Gastrocnemius medialis (tissue), 4 donors: ENCODE data around the gene WSCD1. TPM values are rescaled to one million over a fixed set of nuclear protein-coding genes. Genes with fewer than 3 reads are reported as not detected.

ENCODE experiments used
- ATAC-seq, 2 donors: fragments of 150-250 bp; one replicate each; pipeline ENCODE4 v1.9.1; 2016
- DNase-seq, 2 donors: peaks; one replicate each; pipeline ENCODE4 v3.0.0-alpha.2; 2019
- H3K27ac ChIP-seq, 4 donors: fragments of 200-600 bp; sonication (generic); 1 replicate in 1 of 4; 2 replicates in 3 of 4; pipeline ENCODE4 v1.5.1; 2016 to 2018; ENCODE audit warnings: mild to moderate bottlenecking in 2 of 4, moderate library complexity in 1 of 4
- H3K27me3 ChIP-seq, 3 donors: fragments of 200-600 bp; sonication (generic) in 2 of 3; 1 replicate in 1 of 3; 2 replicates in 2 of 3; pipeline versions ENCODE4 v1.5.1 to v1.6.0; 2016 to 2019; ENCODE audit warnings: mild to moderate bottlenecking in 1 of 3, moderate library complexity in 1 of 3
- H3K36me3 ChIP-seq, 2 donors: fragments of 200-600 bp; sonication (generic) in 1 of 2; one replicate each; pipeline ENCODE4 v1.5.1; 2017 to 2018
- H3K4me1 ChIP-seq, 2 donors: fragments of 200-600 bp; sonication (generic) in 1 of 2; one replicate each; pipeline ENCODE4 v1.5.1; 2016 to 2017; ENCODE audit warnings: mild to moderate bottlenecking in 2 of 2
- H3K4me3 ChIP-seq, 4 donors: fragments of 200-600 bp; sonication (generic) in 3 of 4; 1 replicate in 1 of 4; 2 replicates in 3 of 4; pipeline ENCODE4 v1.5.1; 2016 to 2019; ENCODE audit warnings: mild to moderate bottlenecking in 2 of 4
- H3K9me3 ChIP-seq, 3 donors: fragments of 200-600 bp; sonication (generic) in 2 of 3; 1 replicate in 1 of 3; 2 replicates in 2 of 3; pipeline ENCODE4 v1.5.1; 2016 to 2019
- CTCF ChIP-seq, 5 experiments: fragments of 450-650 bp in 3 of 5; fragments of 200-600 bp in 2 of 5; sonication (generic) in 2 of 5; IDR thresholded peaks in 4 of 5; conservative IDR thresholded peaks in 1 of 5; 1 replicate in 4 of 5; 2 replicates in 1 of 5; pipeline ENCODE4 v1.5.1; 2016 to 2019; ENCODE audit warnings: antibody characterized with exemption in 5 of 5, mild to moderate bottlenecking in 3 of 5, moderate library complexity in 3 of 5
- POLR2A ChIP-seq, 2 donors: fragments of 450-650 bp; IDR thresholded peaks; one replicate each; pipeline ENCODE4 v1.6.1; 2017; ENCODE audit warnings: antibody characterized with exemption in 2 of 2, mild to moderate bottlenecking in 2 of 2, moderate library complexity in 2 of 2
- in situ Hi-C, 4 donors: fragments of 200-750 bp; cut with MboI; loops; one replicate each; pipeline versions ENCODE4 v1.15.0 to v1.8.0; 2017; ENCODE audit warnings: low sequenced_read_pairs in 4 of 4
- intact Hi-C: fragments of 100-400 bp; cut with DNase I; formaldehyde crosslinking; loops from one replicate; pipeline ENCODE4 v1.15.1; 2023; ENCODE audit warnings: low total_unique reads
- total RNA-seq, 4 donors: library from RNA; depleted of rRNA; stranded (reverse); fragments of >200 nt; gene quantifications; one replicate each; pipeline versions ENCODE4 v1.1.0 to v1.2.3, GENCODE V29; 2016

WSCD1 gene
- total RNA-seq, 4 donors from 2014 or later: 2.7 to 15.3 (median 5.9) TPM

- no peak for TF ChIP-seq POLR2A (IDR thresholded peaks at IDR 0.05)
- no peak for TF ChIP-seq CTCF (IDR thresholded peaks at IDR 0.05 in 4 of 5, conservative IDR thresholded peaks at IDR 0.05 in 1 of 5)
- Histone ChIP-seq H3K4me1 (no peaks in the 10 kb centered on the region), H3K36me3 (no peaks in the 10 kb centered on the region), H3K9me3 (no peaks in the 10 kb centered on the region), H3K4me3 (no peak overlapping the region), H3K27ac (no peak overlapping the region), H3K27me3 (no peaks in the 10 kb centered on the region)
- DNase-seq: no peak
- intact Hi-C loops: no loop called here
- no peak for ATAC-seq
- in situ Hi-C loops: no loop called here
Observed at GRCh38 chr17:6137716-6138502, 67.7 kb downstream of the WSCD1 start.

GRCh38 chr17:6138761-6139446 is 68.7 kb downstream of the WSCD1 start:
- Histone ChIP-seq H3K27ac (no peak overlapping the region), H3K36me3 (no peaks in the 10 kb centered on the region), H3K4me3 (no peak overlapping the region), H3K9me3 (no peaks in the 10 kb centered on the region), H3K4me1 (no peaks in the 10 kb centered on the region), H3K27me3 (no peaks in the 10 kb centered on the region)
- ATAC-seq (no peak), DNase-seq (no peak)
- TF ChIP-seq POLR2A (IDR thresholded peaks at IDR 0.05): no peak
- TF ChIP-seq CTCF (IDR thresholded peaks at IDR 0.05 in 4 of 5, conservative IDR thresholded peaks at IDR 0.05 in 1 of 5): no peak
- intact Hi-C loops (no loop called here), in situ Hi-C loops (no loop called here)

GRCh38 chr17:6139447-6139832 is 69.3 kb downstream of the WSCD1 start:
- intact Hi-C loops: no loop called here
- TF ChIP-seq POLR2A (IDR thresholded peaks at IDR 0.05) (no peak), CTCF (IDR thresholded peaks at IDR 0.05 in 4 of 5, conservative IDR thresholded peaks at IDR 0.05 in 1 of 5) (no peak)
- no peaks in the 10 kb centered on the region for H3K9me3 ChIP-seq
- in situ Hi-C loops: no loop called here
- ATAC-seq: no peak
- no peaks in the 10 kb centered on the region for H3K4me1 ChIP-seq
- H3K27ac ChIP-seq: no peak overlapping the region
- no peaks in the 10 kb centered on the region for H3K36me3 ChIP-seq
- no peak for DNase-seq
- no peaks in the 10 kb centered on the region for H3K27me3 ChIP-seq
- H3K4me3 ChIP-seq: no peak overlapping the region

GRCh38 chr17:6140188-6140587 is 70.0 kb downstream of the WSCD1 start:
- DNase-seq (no peak), ATAC-seq (no peak)
- no peak overlapping the region for H3K4me3 ChIP-seq
- no peaks in the 10 kb centered on the region for H3K36me3 ChIP-seq
- no peak for TF ChIP-seq CTCF (IDR thresholded peaks at IDR 0.05 in 4 of 5, conservative IDR thresholded peaks at IDR 0.05 in 1 of 5)
- intact Hi-C loops: no loop called here
- no peaks in the 10 kb centered on the region for H3K4me1 ChIP-seq
- H3K27ac ChIP-seq: no peak overlapping the region
- no peaks in the 10 kb centered on the region for H3K9me3 ChIP-seq
- in situ Hi-C loops: no loop called here
- H3K27me3 ChIP-seq: no peaks in the 10 kb centered on the region
